Measurements from ENCODE around the gene MYADM. TPM values are rescaled to one million over a fixed set of nuclear protein-coding genes. Genes with fewer than 3 reads are reported as not detected.

MYADM gene
- total RNA-seq, 3 donors from 2014 or later (not counting 1 experiment from before 2014, with no cell fraction given), result 219 to 658 (median 296) TPM

DNA sequence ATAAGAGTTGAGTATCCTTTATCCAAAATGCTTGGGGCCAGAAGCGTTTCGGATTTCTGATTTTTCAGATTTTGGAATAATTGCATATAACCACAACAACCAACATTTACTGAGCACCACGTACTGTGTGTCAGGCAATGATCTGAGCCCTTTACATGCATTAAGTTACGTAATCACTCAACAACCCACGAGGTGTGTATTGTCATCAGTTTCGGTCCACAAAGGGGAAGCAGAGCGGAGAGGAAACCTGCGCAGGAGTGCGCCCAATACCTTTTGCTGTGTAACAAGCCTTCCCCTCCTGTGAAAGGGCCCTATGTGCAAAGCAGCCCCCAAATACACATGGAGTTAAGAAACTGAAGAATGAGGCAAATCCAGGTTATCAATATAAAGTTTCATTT, 22.8 kb upstream of the MYADM start:
- Mint-ChIP-seq H3K36me3 (no peaks in the 10 kb centered on the region), H3K27ac (no peak overlapping the region), H3K4me1 (peaks cover 0 to 5% of the 10 kb centered on the region in 2 donors), H3K27me3 (ENCODE audit: low read depth in 2 of 2) (peaks cover 15 to 19% of the 10 kb centered on the region in 2 donors), H3K9me3 (no peaks in the 10 kb centered on the region), H3K4me3 (no peak overlapping the region)
- H3K9me3 ChIP-seq (ENCODE audit: control insufficient read depth, insufficient read depth, low read length), result no peaks in the 10 kb centered on the region
- no peaks in the 10 kb centered on the region for H3K36me3 ChIP-seq (ENCODE audit: control insufficient read depth, insufficient read depth, low read length)
- intact Hi-C loops (cut with micrococcal nuclease), result no loop called here
- WGBS (ENCODE audit: insufficient coverage), result 67% methylated on average over 9 of the region's 9 CpGs
- peaks cover 3% of the 10 kb centered on the region for H3K4me1 ChIP-seq (ENCODE audit: control insufficient read depth, insufficient read depth, low read length)
- ATAC-seq (peak in 1 of 3 donors; percentile 62), DNase-seq (no peak)
- H3K27me3 ChIP-seq (ENCODE audit: control insufficient read depth, insufficient read depth, low read length), result no peaks in the 10 kb centered on the region
- TF ChIP-seq, protein P1, sequence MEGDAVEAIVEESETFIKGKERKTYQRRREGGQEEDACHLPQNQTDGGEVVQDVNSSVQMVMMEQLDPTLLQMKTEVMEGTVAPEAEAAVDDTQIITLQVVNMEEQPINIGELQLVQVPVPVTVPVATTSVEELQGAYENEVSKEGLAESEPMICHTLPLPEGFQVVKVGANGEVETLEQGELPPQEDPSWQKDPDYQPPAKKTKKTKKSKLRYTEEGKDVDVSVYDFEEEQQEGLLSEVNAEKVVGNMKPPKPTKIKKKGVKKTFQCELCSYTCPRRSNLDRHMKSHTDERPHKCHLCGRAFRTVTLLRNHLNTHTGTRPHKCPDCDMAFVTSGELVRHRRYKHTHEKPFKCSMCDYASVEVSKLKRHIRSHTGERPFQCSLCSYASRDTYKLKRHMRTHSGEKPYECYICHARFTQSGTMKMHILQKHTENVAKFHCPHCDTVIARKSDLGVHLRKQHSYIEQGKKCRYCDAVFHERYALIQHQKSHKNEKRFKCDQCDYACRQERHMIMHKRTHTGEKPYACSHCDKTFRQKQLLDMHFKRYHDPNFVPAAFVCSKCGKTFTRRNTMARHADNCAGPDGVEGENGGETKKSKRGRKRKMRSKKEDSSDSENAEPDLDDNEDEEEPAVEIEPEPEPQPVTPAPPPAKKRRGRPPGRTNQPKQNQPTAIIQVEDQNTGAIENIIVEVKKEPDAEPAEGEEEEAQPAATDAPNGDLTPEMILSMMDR (IDR thresholded peaks at IDR 0.05), result no peak
- H3K4me3 ChIP-seq (ENCODE audit: low read length), result no peak overlapping the region
- H3K27ac ChIP-seq (ENCODE audit: low read length), result no peak overlapping the region

DNA sequence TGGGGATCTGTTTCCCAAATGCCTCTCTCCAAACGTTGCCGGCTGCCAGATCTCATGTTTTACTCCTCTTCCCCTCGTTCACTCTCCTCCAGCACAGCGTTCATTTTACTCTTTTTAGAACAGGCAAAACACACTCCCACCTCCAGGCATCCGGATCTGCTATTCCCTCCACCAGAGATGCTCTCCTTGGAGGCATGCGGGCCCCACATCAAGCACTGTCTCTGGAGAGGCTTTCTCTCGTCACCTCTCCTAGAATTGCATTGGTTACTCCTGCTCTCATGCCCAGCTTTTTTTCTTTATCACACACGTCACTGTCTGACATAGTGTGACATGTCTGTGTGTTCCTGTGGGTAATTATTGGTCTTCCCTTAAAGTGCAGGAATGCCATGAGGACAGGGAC, 20.1 kb upstream of the MYADM start:
- H3K9me3 Mint-ChIP-seq, result no peaks in the 10 kb centered on the region
- no peak overlapping the region for H3K27ac Mint-ChIP-seq
- no peaks in the 10 kb centered on the region for H3K36me3 Mint-ChIP-seq
- Histone ChIP-seq H3K4me3 (ENCODE audit: low read length) (no peak overlapping the region), H3K27ac (ENCODE audit: low read length) (no peak overlapping the region), H3K36me3 (ENCODE audit: control insufficient read depth, insufficient read depth, low read length) (no peaks in the 10 kb centered on the region), H3K4me1 (ENCODE audit: control insufficient read depth, insufficient read depth, low read length) (peaks cover 7% of the 10 kb centered on the region), H3K27me3 (ENCODE audit: control insufficient read depth, insufficient read depth, low read length) (no peaks in the 10 kb centered on the region), H3K9me3 (ENCODE audit: control insufficient read depth, insufficient read depth, low read length) (no peaks in the 10 kb centered on the region)
- intact Hi-C loops (cut with micrococcal nuclease), result no loop called here
- TF ChIP-seq, protein P1 (IDR thresholded peaks at IDR 0.05), result no peak
- peaks cover 22 to 27% of the 10 kb centered on the region in 2 donors for H3K27me3 Mint-ChIP-seq (ENCODE audit: low read depth in 2 of 2)
- H3K4me3 Mint-ChIP-seq, result no peak overlapping the region
- no peak for DNase-seq
- ATAC-seq, result no peak
- 70% methylated on average over 7 of the region's 8 CpGs for WGBS (ENCODE audit: insufficient coverage)
- H3K4me1 Mint-ChIP-seq, result no peaks in the 10 kb centered on the region

DNA sequence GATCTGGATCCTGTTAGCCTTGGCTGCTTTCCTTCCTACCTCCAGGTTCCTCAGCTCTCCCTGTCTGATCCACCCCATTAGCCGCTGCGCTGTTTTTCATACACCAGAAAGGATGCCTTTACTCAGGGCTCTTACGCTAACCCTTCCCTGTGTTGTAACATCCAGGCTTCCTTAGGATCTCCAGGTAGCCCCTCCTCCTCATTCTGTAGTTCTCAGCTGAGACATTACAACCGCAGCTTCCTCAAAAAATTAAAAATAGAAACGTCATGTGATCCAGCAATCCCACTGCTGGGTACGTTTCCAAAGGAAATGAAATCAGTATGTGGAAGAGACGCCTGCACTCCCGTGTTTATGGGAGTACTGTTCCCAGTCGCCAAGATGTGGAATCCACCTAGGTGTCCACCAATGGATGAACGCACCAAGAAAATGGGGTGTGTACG, 18.4 kb upstream of the MYADM start:
- ATAC-seq, result peak in 1 of 3 donors; percentile 38
- H3K4me3 Mint-ChIP-seq, result no peak overlapping the region

More for the DNA sequence above, 18.4 kb upstream of the MYADM start:
- TF ChIP-seq, protein P1 (IDR thresholded peaks at IDR 0.05), result no peak
- Histone ChIP-seq H3K27ac (ENCODE audit: low read length) (no peak overlapping the region), H3K27me3 (ENCODE audit: control insufficient read depth, insufficient read depth, low read length) (no peaks in the 10 kb centered on the region), H3K4me3 (ENCODE audit: low read length) (no peak overlapping the region), H3K9me3 (ENCODE audit: control insufficient read depth, insufficient read depth, low read length) (no peaks in the 10 kb centered on the region), H3K36me3 (ENCODE audit: control insufficient read depth, insufficient read depth, low read length) (no peaks in the 10 kb centered on the region), H3K4me1 (ENCODE audit: control insufficient read depth, insufficient read depth, low read length) (peaks cover 14% of the 10 kb centered on the region)
- Mint-ChIP-seq H3K4me1 (peaks cover 0 to 4% of the 10 kb centered on the region in 2 donors), H3K27me3 (ENCODE audit: low read depth in 2 of 2) (peaks cover 26 to 32% of the 10 kb centered on the region in 2 donors), H3K36me3 (no peaks in the 10 kb centered on the region), H3K27ac (no peak overlapping the region), H3K9me3 (no peaks in the 10 kb centered on the region)
- WGBS (ENCODE audit: insufficient coverage), result 41% methylated on average over 11 of the region's 11 CpGs
- intact Hi-C loops (cut with micrococcal nuclease), result no loop called here
- DNase-seq, result no peak

Measured in natural killer cell (primary cell).